ENCODE results near the gene CACNA2D3. TPM values are rescaled to one million over a fixed set of nuclear protein-coding genes. Genes with fewer than 3 reads are reported as not detected.

The CACNA2D3 gene
- total RNA-seq, 1 donor from 2014 or later: 4.7 TPM

DNA sequence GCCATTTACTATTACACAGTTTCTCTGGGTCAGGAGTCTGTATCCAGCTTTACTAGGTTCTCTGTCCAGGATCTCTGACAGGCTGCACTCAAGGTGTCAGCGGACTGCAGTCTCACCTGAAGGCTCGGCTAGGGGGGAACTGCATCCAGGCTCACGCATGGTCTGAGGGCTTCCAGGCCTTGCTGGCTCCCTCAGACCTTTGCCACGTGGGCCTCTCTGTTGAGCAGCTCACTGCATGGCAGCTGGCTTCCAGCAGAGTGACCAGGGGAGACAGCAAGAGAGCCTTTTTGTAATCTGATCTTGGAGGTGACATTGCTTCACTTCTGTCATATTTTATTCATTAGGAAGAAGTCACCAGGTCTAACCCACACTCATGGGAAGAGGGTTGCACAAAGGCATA, 152.3 kb downstream of the CACNA2D3 start:
- DNase-seq (ENCODE audit: low spot score): no peak

GRCh38 chr3:54279005-54279583, 156.7 kb downstream of the CACNA2D3 start:
- DNase-seq (ENCODE audit: low spot score): no peak

GRCh38 chr3:54283470-54283869, 161.1 kb downstream of the CACNA2D3 start:
- no peak for DNase-seq (ENCODE audit: low spot score)

DNA sequence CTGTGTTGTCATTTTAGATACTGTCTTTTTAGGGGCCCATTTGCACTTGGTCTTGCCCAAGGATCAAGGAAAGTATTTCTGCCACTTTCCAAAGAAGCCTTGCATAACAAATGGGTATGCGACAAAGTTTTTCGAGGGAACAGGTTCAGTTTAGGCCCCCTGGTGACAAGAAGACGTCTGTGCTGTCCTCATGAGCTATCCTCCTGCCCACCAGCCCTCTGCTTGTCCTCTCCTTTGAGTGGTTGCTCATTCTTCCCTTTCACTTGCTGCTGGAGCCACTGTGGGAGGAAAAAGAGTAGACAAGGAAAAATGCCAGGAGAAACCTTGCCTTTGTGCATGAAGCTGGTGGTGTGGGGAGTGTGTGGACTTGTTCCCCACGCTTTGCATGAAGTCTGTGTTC, 171.9 kb downstream of the CACNA2D3 start:
- no peak for DNase-seq (ENCODE audit: low spot score)

DNA sequence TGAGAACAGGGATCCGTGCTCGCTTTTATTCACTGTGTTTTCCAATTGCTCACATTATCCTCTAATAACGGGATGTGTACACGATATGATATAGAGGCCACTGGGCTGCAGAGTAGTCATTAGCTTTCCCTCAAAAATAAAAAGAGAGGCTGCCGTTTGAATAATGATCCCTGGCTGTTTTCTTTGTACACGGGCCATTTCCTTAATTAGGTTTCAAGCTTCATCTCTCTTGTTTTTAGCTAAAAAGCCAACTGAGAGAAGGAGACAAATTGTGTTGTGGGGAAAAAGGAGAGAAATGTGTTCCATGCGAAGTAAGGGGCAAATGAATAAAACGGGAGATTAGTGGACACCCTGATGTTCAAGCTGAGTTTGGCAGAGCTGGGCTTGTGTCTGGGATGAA, 174.2 kb downstream of the CACNA2D3 start:
- DNase-seq (ENCODE audit: low spot score): no peak

GRCh38 chr3:54299169-54299935, 177.0 kb downstream of the CACNA2D3 start:
- DNase-seq (ENCODE audit: low spot score): no peak

DNA sequence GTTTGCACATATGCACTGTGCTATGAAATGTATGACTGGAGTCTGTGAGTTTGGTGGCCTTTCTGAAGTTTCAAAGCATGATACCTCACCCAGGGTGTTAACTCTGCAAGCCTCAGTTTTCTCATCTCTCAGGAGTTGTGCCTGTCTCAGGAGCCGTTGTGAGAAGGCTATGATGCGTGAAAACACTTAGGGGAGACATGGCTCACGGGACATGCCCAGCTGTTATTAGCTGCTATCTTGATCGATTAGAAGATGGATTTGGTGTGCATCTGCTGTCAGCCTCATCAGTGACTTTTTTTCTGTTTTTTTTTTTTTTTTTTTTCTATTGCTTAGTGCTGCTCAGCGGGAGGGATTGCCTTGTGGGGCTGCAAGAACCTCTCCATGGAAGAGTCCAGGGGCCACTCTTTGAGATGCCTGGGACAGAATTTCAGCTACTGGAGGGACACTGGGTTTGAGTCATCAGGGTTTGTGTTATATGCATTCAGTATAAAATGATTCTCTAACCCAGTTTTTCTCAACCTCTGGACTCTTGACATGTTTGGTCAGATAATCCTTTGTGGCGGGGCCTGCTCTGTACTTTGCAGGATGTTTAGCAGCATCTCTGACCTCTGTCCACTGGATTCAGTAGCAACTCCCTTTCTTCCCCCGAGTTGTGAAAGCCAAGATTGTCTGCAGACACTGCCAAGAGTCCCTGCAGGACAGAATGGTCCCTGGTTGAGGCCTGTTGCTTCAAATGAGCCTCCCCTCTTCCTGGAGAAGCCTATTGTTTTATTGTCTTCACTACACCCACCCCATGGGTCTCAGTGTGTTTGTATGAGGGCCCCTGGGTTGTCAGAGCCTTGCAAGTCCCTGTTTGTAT, 181.4 kb downstream of the CACNA2D3 start:
- no peak for DNase-seq (ENCODE audit: low spot score)

DNA sequence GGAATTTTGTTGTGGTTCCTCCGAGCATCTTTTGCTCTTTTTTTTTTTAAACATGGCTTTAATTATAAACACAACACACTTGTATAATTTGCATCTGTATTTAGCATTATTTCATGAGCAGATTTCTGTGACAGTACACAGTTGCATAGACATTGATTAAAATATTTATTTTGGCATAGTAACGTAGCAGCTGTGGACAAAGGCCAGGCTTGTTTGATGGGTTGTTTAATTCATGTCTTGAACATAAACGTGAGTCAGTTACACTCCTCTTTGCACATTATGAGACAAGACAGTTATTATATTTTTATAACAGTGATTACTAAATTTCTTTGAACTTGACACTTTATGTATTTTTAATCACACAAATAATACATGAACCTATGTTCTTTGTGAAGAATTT, 182.5 kb downstream of the CACNA2D3 start:
- no peak for DNase-seq (ENCODE audit: low spot score)

DNA sequence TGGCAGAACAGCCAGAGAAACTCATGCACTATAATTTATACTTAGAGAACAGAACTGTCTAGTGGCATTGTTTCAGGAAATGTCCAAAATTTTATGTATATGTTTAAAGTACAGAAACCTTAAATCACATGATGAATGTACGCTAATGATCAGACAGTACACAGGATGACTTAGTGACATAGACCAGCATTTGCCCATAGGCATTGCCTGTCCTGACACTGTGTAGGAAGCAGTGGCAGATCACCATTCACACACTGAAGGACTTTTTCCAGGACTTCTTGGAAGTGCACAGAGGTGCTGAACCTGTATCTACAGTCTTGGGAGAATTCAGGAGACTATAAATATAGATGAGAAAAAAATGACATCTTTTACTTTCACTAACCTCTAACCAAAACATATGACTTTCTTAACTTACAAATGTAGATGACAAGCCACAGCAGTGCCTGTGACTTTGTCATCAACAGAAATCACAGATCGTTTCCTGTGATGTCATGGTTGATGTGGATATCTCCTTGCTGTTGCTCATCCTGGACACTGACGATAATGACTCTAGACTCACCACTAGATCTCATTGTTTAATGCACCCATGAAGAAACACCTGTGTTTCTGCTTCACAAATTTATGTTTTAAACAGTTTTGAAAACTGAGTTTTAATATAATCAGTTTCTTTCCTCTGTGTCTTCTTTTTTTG, 183.2 kb downstream of the CACNA2D3 start:
- DNase-seq (ENCODE audit: low spot score): no peak

DNA sequence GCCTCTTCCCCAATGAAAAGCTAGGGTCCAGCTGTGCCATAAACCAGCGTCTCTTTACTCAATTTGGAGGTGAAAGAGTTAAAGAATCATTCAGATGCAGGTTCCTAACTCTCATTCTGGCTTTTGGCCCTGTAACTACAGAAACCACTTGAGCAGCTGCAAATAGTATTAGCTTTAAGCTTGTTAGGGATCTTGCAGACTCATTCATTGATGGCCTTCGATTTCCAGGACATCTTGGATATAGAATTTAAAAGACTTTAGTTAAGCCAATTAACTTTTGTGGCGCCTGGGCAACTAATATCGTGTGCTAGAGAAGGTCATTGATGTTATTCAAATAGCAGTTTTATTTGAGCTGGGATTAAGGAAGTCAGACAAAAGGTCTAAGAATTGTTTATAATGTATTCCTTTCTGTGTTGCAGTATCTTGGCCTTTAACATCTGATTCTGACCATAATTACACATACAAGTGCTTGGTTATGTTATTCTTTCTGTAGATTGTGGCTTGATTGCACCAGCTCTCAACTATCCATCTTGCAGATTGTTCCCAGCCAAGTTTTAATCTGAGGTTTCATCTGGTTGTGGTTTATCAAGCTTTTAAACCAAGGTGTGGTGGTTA, 185.3 kb downstream of the CACNA2D3 start:
- DNase-seq (ENCODE audit: low spot score): no peak

GRCh38 chr3:54309601-54310000, 187.2 kb downstream of the CACNA2D3 start:
- no peak for DNase-seq (ENCODE audit: low spot score)

GRCh38 chr3:54311211-54311747, 188.9 kb downstream of the CACNA2D3 start:
- DNase-seq (ENCODE audit: low spot score): no peak

GRCh38 chr3:54312156-54312899, 190.0 kb downstream of the CACNA2D3 start:
- no peak for DNase-seq (ENCODE audit: low spot score)

DNA sequence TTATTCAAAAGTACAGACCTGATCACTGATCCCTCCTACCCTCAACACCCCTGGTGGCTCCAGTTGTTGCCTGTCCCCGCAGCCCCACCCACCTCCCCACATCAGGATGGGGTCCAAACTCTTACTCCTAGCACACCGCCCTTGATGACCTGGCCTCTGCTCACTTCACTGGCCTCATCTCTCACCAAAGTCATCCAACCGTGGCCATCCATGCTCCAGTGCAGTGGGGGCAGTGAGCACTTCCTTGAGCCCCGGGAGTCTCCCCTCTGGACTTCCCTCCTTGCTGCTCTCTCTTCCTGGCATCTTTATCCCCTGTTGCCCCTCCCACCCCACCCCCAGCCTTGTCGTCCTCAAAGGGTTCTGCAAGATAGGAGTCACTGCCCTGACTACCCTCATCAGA, 191.1 kb downstream of the CACNA2D3 start:
- no peak for DNase-seq (ENCODE audit: low spot score)

- DNase-seq (ENCODE audit: low spot score): peak; percentile 23
Measured at GRCh38 chr3:54321520-54321919, 199.2 kb downstream of the CACNA2D3 start.

- DNase-seq (ENCODE audit: low spot score): peak; percentile 86
Measured at GRCh38 chr3:54322354-54322753, 200.0 kb downstream of the CACNA2D3 start.

DNA sequence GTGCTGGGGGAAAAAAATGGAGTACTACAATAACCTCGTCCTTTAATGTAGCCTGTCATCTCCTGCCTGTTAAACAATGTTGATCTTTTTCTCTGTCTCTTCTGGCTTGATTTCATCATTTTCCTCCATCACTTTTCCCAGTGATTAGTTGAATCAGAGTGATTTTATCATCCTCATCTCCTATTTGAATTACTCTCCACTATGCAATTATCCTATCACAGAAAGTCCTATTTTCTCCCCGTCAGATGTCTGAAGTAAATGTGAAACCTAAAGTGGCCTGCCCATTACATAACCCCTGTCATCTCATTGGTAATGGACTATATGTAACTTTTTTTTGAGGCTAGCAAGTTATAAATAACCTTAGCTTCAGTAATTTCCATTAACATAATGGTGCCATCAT, 201.8 kb downstream of the CACNA2D3 start:
- no peak for DNase-seq (ENCODE audit: low spot score)

GRCh38 chr3:54326951-54327350, 204.6 kb downstream of the CACNA2D3 start:
- DNase-seq (ENCODE audit: low spot score): no peak

DNA sequence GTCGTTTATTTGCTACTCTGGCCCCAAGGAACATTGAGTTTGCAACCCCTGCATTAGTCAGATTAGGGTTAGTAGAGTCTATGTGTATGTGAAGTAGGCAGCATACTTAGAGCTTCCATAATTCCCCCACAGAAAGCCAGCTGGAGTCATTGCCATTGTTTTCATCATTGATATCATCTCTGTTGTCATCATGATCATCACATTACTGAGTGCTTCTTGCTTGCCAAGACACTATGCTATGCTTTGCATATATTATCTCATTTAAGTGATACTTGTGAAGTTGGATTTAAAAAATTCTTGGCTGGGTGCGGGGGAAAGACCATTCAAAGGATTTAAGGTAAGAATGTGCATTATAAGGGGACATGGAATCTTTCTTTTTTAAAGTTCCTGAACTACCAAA, 209.0 kb downstream of the CACNA2D3 start:
- no peak for DNase-seq (ENCODE audit: low spot score)

DNA sequence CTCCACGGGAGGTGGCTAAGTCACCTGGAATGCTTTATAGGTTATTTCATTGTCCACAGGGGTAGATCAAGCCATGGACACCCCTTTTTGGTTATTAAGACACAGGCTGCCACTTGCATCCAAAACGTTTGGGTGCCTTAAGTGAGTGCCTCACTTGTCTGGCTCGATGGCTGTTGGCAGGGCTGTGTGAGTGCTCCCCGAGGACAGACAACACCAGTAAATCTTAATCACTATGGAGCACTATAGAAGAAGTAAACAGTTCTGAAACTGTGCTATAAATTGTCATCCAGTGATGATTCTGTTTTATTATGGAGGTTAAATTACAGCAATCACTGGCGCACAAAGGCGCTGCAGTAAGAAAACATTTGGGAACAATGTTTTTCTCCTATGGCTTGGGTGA, 215.5 kb downstream of the CACNA2D3 start:
- no peak for DNase-seq (ENCODE audit: low spot score)

GRCh38 chr3:54339608-54340007, 217.3 kb downstream of the CACNA2D3 start:
- DNase-seq (ENCODE audit: low spot score): no peak
